K562 (cell line): ENCODE results near the gene GMEB2. TPM values are rescaled to one million over a fixed set of nuclear protein-coding genes. Genes with fewer than 3 reads are reported as not detected.

Experiments used
- ATF7 ChIP-seq: fragments of 450-650 bp; IDR thresholded peaks from 2 replicates; pipeline ENCODE4 v1.7.1; 2014; ENCODE audit warnings: mild to moderate bottlenecking, moderate library complexity
- ELF1 ChIP-seq: fragments of 200-800 bp; sonication (Bioruptor generic); IDR thresholded peaks from 2 replicates; pipeline ENCODE4 v1.6.1; 2016; ENCODE audit warnings: missing genetic modification characterization, missing compliant biosample characterization
- FOSL1 ChIP-seq: fragments of 200-800 bp; sonication (Bioruptor generic); conservative IDR thresholded peaks from 2 replicates; pipeline ENCODE4 v1.6.1; 2016; ENCODE audit warnings: missing genetic modification characterization, missing compliant biosample characterization
- HNRNPL ChIP-seq: fragments of 200-400 bp; formaldehyde crosslinking; IDR thresholded peaks from 2 replicates; pipeline ENCODE4 v1.6.1; 2017; ENCODE audit warnings: low read depth, mild to moderate bottlenecking, low read length
- HOMEZ ChIP-seq: fragments of 250-450 bp; sonication (Bioruptor Pico); IDR thresholded peaks from 2 replicates; pipeline ENCODE4 v1.4.0; 2020; ENCODE audit warnings: mild to moderate bottlenecking, moderate library complexity
- KDM2B ChIP-seq: fragments of 250-450 bp; sonication (Bioruptor Pico); IDR thresholded peaks from 2 replicates; pipeline ENCODE4 v1.8.0; 2021; ENCODE audit warnings: mild to moderate bottlenecking, moderate library complexity
- NR2C2 ChIP-seq, 2 experiments: fragments of 200-800 bp in 1 of 2; sonication (Bioruptor generic) in 1 of 2; sonication (generic) in 1 of 2; formaldehyde crosslinking in 1 of 2; IDR thresholded peaks; 2 replicates each; pipeline versions ENCODE4 v1.6.1 to v1.8.0; 2016 to 2022; ENCODE audit warnings: mild to moderate bottlenecking in 1 of 2, missing compliant biosample characterization in 1 of 2, missing genetic modification characterization in 1 of 2, missing genetic modification reagents in 1 of 2
- PCBP1 ChIP-seq: fragments of 200-400 bp; formaldehyde crosslinking; IDR thresholded peaks from 2 replicates; pipeline ENCODE4 v1.6.1; 2018; ENCODE audit warnings: mild to moderate bottlenecking, low read depth, low read length; ENCODE audit not compliant: poor library complexity, severe bottlenecking
- POLR2G ChIP-seq: fragments of 200-400 bp; formaldehyde crosslinking; IDR thresholded peaks from 2 replicates; pipeline ENCODE4 v1.6.1; 2017; ENCODE audit warnings: low read depth, mild to moderate bottlenecking, antibody characterized with exemption, low read length, moderate library complexity
- RBFOX2 ChIP-seq: fragments of 200-400 bp; formaldehyde crosslinking; IDR thresholded peaks from 2 replicates; pipeline ENCODE4 v1.6.1; 2017; ENCODE audit warnings: low read depth, mild to moderate bottlenecking, low read length, moderate library complexity
- RERE ChIP-seq: sonication (generic); formaldehyde crosslinking; IDR thresholded peaks from 2 replicates; pipeline ENCODE4 v1.8.0; 2023; ENCODE audit warnings: missing genetic modification reagents, mild to moderate bottlenecking, borderline replicate concordance
- TAL1 ChIP-seq: fragments of 450-650 bp; IDR thresholded peaks from 2 replicates; pipeline ENCODE4 v1.6.1; 2016; ENCODE audit warnings: mild to moderate bottlenecking
- ZFX ChIP-seq: sonication (generic); formaldehyde crosslinking; IDR thresholded peaks from 2 replicates; pipeline ENCODE4 v1.8.0; 2022; ENCODE audit warnings: mild to moderate bottlenecking, missing genetic modification reagents, moderate library complexity
- ZNF24 ChIP-seq: fragments of 450-650 bp; IDR thresholded peaks from 2 replicates; pipeline ENCODE4 v1.6.1; 2016
- ZNF583 ChIP-seq: fragments of 250-450 bp; sonication (Bioruptor Pico); IDR thresholded peaks from 2 replicates; pipeline ENCODE4 v1.4.0; 2020
- ZNF586 ChIP-seq: fragments of 450-650 bp; formaldehyde crosslinking; conservative IDR thresholded peaks from 2 replicates; pipeline ENCODE4 v1.4.0; 2020; ENCODE audit warnings: mild to moderate bottlenecking, moderate library complexity
- ZNF766 ChIP-seq: fragments of 200-800 bp; sonication (Bioruptor generic); conservative IDR thresholded peaks from 2 replicates; pipeline ENCODE4 v1.6.1; 2016; ENCODE audit warnings: missing genetic modification characterization, missing compliant biosample characterization
- polyA plus RNA-seq, 8 experiments: library from polyadenylated mRNA; depleted of rRNA in 4 of 8; stranded (reverse) in 5 of 8; unstranded in 3 of 8; fragments of >200 nt; fragmentation: Nextera tagmentation in 2 of 8; fragmentation: Illumina TruSeq in 1 of 8; extraction: Ambion mirVana in 2 of 8; extraction: Trizol in 1 of 8; gene quantifications; 2 replicates each; pipeline versions ENCODE4 v1.2.1 to v1.2.3, GENCODE V29; 2011 to 2014; ENCODE audit warnings: inconsistent platforms in 1 of 8, missing spikeins in 1 of 8
- total RNA-seq, 7 experiments: library from RNA; depleted of rRNA in 6 of 7; stranded (reverse); fragments of >200 nt in 6 of 7; fragmentation: Illumina TruSeq in 2 of 7; extraction: Trizol in 2 of 7; gene quantifications; 2 replicates each; pipeline versions ENCODE4 v1.2.1 to v1.2.3, GENCODE V29; 2011 to 2021; ENCODE audit warnings: low replicate concordance in 1 of 7

GMEB2 gene
- total and polyA plus RNA-seq, 9 of the 15 experiments (the other 6 are each of a cell fraction or from before 2014, with no cell fraction given), result 0.03 to 13.9 (median 6.3) TPM

- TF ChIP-seq RERE (CRISPR knock-in tag), result no peak
- TF ChIP-seq KDM2B (CRISPR knock-in tag), result no peak
- TF ChIP-seq ZNF586, result no peak
- peak; percentile 55; the same call in 1 of the 2 replicates for TF ChIP-seq FOSL1 (tag)
- TF ChIP-seq ZNF24, result no peak
- no peak for TF ChIP-seq HOMEZ (CRISPR knock-in tag)
- TF ChIP-seq POLR2G, result peak; percentile 77
- TF ChIP-seq RBFOX2, result peak; percentile 78
- peak; percentile 40 for TF ChIP-seq PCBP1
- no peak for TF ChIP-seq TAL1
- TF ChIP-seq HNRNPL, result peak; percentile 58; the same call in 1 of the 2 replicates
- peak; percentile 63; the same call in 1 of the 2 replicates for TF ChIP-seq ZNF766 (CRISPR knock-in tag)
- peak; percentile 58 for TF ChIP-seq ZFX (CRISPR knock-in tag)
- no peak for TF ChIP-seq ATF7
- TF ChIP-seq NR2C2 (CRISPR knock-in tag; IDR thresholded peaks at IDR 0.05), result no peak
- TF ChIP-seq NR2C2 (tag; IDR thresholded peaks at IDR 0.05), result peak; percentile 61; the same call in 1 of the 2 replicates
- TF ChIP-seq ZNF583 (CRISPR knock-in tag), result 0 out of 2 replicates have a peak, but pooled peaks have one; percentile 24
- peak; percentile 67 for TF ChIP-seq ELF1 (tag)
Observed at GRCh38 chr20:63626424-63627128, at the start of gene GMEB2 (continued).
